Gastroesophageal sphincter (tissue), 4 donors: ENCODE data around the gene OTOS. TPM values are rescaled to one million over a fixed set of nuclear protein-coding genes. Genes with fewer than 3 reads are reported as not detected.

ENCODE experiments used
- ATAC-seq: fragments of 150-250 bp; one replicate; pipeline ENCODE4 v1.9.1; 2016; ENCODE audit warnings: mild to moderate bottlenecking, moderate library complexity
- H3K27ac ChIP-seq, 4 donors: fragments of 200-600 bp; sonication (generic) in 3 of 4; 1 replicate in 3 of 4; 2 replicates in 1 of 4; pipeline ENCODE4 v1.5.1; 2016 to 2019
- H3K27me3 ChIP-seq: fragments of 200-600 bp; sonication (generic); one replicate; pipeline ENCODE4 v1.5.1; 2019
- H3K36me3 ChIP-seq, 2 donors: fragments of 200-600 bp; sonication (generic); one replicate each; pipeline ENCODE4 v1.5.1; 2019; ENCODE audit warnings: control low read depth in 1 of 2
- H3K4me1 ChIP-seq, 3 donors: fragments of 200-600 bp; sonication (generic); 1 replicate in 2 of 3; 2 replicates in 1 of 3; pipeline ENCODE4 v1.5.1; 2016 to 2019; ENCODE audit warnings: control low read depth in 2 of 3
- H3K4me3 ChIP-seq, 2 donors: fragments of 200-600 bp; sonication (generic); one replicate each; pipeline ENCODE4 v1.5.1; 2019; ENCODE audit warnings: mild to moderate bottlenecking in 1 of 2, moderate library complexity in 1 of 2
- H3K9me3 ChIP-seq, 3 donors: fragments of 200-600 bp; sonication (generic); one replicate each; pipeline ENCODE4 v1.5.1; 2017 to 2019; ENCODE audit warnings: control low read depth in 2 of 3
- EP300 ChIP-seq: sonication (generic); formaldehyde crosslinking; IDR thresholded peaks from one replicate; pipeline ENCODE4 v1.6.1; 2017; ENCODE audit warnings: antibody characterized with exemption, mild to moderate bottlenecking
- POLR2A ChIP-seq, 2 donors: fragments of 450-650 bp; IDR thresholded peaks; one replicate each; pipeline ENCODE4 v1.6.1; 2017; ENCODE audit warnings: antibody characterized with exemption in 2 of 2, mild to moderate bottlenecking in 2 of 2, moderate library complexity in 1 of 2
- POLR2AphosphoS5 ChIP-seq: sonication (generic); formaldehyde crosslinking; IDR thresholded peaks from one replicate; pipeline ENCODE4 v1.6.1; 2017; ENCODE audit warnings: antibody characterized with exemption
- WGBS, 2 donors: methylation state at CpG; one replicate each; pipeline ENCODE4 v1.1.5; 2018; ENCODE audit warnings: low coverage in 1 of 2; 5-methylcytosine and 5-hydroxymethylcytosine counted together
- total RNA-seq, 4 donors: library from RNA; depleted of rRNA; stranded (reverse); fragments of >200 nt; gene quantifications; one replicate each; pipeline ENCODE4 v1.1.0, GENCODE V29; 2016
- TF ChIP-seq, protein P1 (sequence below), 4 experiments: fragments of 200-600 bp in 2 of 4; fragments of 450-650 bp in 2 of 4; sonication (generic) in 1 of 4; IDR thresholded peaks; one replicate each; pipeline ENCODE4 v1.5.1; 2017 to 2019; ENCODE audit warnings: antibody characterized with exemption in 4 of 4, mild to moderate bottlenecking in 2 of 4, moderate library complexity in 2 of 4

The OTOS gene
- total RNA-seq, 4 donors from 2014 or later = not detected

DNA sequence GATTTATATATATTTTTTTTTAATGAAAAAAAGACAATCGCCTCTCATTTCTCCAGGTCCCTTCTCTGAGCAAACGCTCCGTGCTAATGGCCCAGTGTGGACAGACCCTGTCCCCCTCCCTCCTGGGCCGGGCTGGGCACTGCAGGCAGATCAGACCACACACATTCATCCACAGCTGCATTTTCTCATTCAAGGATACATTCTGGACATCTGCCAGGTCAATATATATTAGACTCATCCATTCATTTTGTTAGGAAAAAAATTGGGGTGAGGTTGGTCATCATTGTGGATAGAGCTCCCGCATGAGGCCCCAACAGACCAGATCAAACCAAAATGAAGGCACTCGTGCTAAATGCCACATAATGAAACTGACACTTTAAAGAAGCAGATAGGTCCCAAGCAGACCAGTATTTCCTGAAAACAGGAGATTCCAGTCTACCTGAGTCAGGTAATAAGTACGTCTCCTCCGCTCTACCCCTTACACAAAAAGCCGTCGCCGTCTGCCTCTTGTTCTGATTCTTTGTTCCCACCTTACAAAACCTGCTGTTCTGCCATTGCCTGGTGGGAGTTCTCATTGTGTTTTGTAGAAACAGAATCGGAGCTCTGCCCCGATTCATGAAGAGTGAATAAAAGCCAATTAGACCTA, 15.4 kb upstream of the OTOS start:
- 62 to 72% methylated on average over 8 to 13 of the region's 13 CpGs for WGBS, 2 donors
- H3K27ac ChIP-seq = no peak overlapping the region
- ATAC-seq = no peak
- no peaks in the 10 kb centered on the region for H3K9me3 ChIP-seq
- H3K4me1 ChIP-seq = no peaks in the 10 kb centered on the region
- peaks cover 69% of the 10 kb centered on the region for H3K27me3 ChIP-seq
- H3K36me3 ChIP-seq = no peaks in the 10 kb centered on the region
- H3K4me3 ChIP-seq = no peak overlapping the region
- TF ChIP-seq POLR2A (IDR thresholded peaks at IDR 0.05) (no peak), EP300 (no peak), POLR2AphosphoS5 (no peak)
- TF ChIP-seq, protein P1, sequence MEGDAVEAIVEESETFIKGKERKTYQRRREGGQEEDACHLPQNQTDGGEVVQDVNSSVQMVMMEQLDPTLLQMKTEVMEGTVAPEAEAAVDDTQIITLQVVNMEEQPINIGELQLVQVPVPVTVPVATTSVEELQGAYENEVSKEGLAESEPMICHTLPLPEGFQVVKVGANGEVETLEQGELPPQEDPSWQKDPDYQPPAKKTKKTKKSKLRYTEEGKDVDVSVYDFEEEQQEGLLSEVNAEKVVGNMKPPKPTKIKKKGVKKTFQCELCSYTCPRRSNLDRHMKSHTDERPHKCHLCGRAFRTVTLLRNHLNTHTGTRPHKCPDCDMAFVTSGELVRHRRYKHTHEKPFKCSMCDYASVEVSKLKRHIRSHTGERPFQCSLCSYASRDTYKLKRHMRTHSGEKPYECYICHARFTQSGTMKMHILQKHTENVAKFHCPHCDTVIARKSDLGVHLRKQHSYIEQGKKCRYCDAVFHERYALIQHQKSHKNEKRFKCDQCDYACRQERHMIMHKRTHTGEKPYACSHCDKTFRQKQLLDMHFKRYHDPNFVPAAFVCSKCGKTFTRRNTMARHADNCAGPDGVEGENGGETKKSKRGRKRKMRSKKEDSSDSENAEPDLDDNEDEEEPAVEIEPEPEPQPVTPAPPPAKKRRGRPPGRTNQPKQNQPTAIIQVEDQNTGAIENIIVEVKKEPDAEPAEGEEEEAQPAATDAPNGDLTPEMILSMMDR (IDR thresholded peaks at IDR 0.05) = no peak

DNA sequence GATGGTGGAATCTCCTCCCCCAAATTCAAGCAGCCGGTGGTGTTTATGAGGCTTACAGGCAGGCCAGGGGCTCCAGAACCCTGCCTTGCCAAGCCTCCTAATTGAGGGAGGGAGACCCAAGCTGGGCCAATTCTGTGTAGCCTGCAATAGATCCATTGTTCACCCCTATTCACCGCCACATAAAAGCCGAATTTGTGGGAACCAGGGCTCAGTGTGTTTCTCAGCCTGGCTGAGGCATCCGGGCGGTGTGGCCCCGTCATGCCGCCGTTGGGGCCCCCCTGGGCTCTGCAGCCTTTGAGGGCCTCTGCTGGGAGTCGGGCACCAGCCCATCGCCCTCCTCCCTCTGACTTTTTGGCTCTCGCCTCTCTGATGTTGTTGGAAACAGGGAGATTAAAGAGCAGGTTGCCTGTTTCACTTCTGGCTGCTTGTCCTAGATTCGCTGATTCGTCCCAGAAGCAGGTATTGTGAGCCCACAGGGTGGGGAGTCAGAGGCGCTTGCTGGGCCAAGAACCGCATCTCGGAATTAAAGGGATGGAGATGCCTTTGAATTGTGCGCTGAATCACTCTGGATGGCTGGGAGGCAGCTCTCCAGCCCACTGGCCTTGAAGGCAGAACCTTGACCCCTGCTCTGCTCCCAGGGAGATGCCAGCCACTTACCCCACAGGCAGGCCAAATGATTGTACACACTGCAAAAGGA, 14.7 kb upstream of the OTOS start:
- Histone ChIP-seq H3K27ac (no peak overlapping the region), H3K4me1 (no peaks in the 10 kb centered on the region), H3K9me3 (no peaks in the 10 kb centered on the region), H3K4me3 (no peak overlapping the region), H3K27me3 (peaks cover 69% of the 10 kb centered on the region), H3K36me3 (no peaks in the 10 kb centered on the region)
- ATAC-seq = no peak
- no CpG with 5 or more reads among the region's 17 CpGs for WGBS, 2 donors
- TF ChIP-seq POLR2A (IDR thresholded peaks at IDR 0.05) (no peak), EP300 (no peak), POLR2AphosphoS5 (no peak)
- TF ChIP-seq, protein P1 (IDR thresholded peaks at IDR 0.05) = no peak

DNA sequence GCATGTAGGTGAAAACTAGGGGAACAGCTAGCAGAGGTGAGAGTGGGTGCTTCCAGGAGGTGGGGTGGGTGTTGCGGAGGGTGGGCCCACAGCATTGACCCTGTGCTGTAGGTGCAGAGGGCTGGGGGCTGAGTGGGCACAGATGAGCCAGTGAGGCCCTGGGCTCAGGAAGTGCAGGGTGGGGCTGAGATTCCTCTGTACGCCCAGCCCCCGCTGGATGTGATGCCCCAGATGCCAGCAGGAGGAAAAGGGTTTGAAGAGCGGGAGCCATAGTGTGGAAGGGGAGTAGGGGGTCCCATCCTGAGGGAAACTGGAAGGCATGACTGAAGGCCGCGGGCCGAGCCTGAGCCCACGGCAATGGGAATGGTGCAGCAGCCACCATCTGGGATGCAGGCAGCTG, 14.1 kb upstream of the OTOS start:
- no peaks in the 10 kb centered on the region for H3K36me3 ChIP-seq
- 83% methylated on average over 4 of the region's 8 CpGs; no CpG with 5 or more reads in 1 of the 2 donors for WGBS, 2 donors
- no peaks in the 10 kb centered on the region for H3K4me1 ChIP-seq
- no peak for ATAC-seq
- H3K27ac ChIP-seq = no peak overlapping the region
- H3K4me3 ChIP-seq = no peak overlapping the region
- no peaks in the 10 kb centered on the region for H3K9me3 ChIP-seq
- H3K27me3 ChIP-seq = peaks cover 74% of the 10 kb centered on the region
- TF ChIP-seq POLR2A (IDR thresholded peaks at IDR 0.05) (no peak), EP300 (no peak), POLR2AphosphoS5 (no peak)
- TF ChIP-seq, protein P1 (IDR thresholded peaks at IDR 0.05) = no peak

DNA sequence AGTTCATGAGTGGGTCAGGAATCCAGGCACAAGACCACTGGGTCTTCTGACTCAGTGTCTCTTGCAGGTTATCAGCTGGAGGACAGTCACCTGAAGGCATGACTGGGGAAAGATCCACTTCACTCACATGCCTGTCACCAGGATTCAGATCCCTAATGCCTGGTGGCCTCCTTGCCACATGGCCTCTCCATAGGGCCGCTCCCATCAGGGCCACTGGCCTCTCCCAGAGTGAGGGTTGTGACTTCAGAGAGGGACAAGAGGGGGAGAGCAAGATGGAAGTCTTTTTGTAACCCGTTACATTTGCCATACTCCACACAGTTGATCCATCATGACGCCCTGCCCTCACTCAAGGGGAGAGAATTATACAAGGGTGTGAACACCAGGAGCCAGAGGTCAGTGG, 13.0 kb upstream of the OTOS start:
- WGBS, 2 donors = no CpG with 5 or more reads among the region's 3 CpGs
- no peak overlapping the region for H3K4me3 ChIP-seq
- TF ChIP-seq, protein P1 (IDR thresholded peaks at IDR 0.05) = no peak
- TF ChIP-seq POLR2A (IDR thresholded peaks at IDR 0.05) (no peak), EP300 (no peak), POLR2AphosphoS5 (no peak)
- no peaks in the 10 kb centered on the region for H3K4me1 ChIP-seq
- H3K9me3 ChIP-seq = no peaks in the 10 kb centered on the region
- H3K27me3 ChIP-seq = peaks cover 86% of the 10 kb centered on the region
- no peaks in the 10 kb centered on the region for H3K36me3 ChIP-seq
- no peak for ATAC-seq
- H3K27ac ChIP-seq = no peak overlapping the region
